Nephron (organoid): ENCODE measurements around the gene MTF2.
A peak's percentile ranks its signal among the peaks of the same experiment; 100 is the strongest.

Source experiments
- H3K27ac Mint-ChIP-seq, 3 experiments: 2 replicates each; pipeline ENCODE4 v1.8.0; 2020; ENCODE audit warnings: mixed read lengths in 3 of 3, mild to moderate bottlenecking in 2 of 3, moderate library complexity in 1 of 3
- H3K27me3 Mint-ChIP-seq: 2 replicates; pipeline ENCODE4 v1.8.0; 2021; ENCODE audit warnings: low read depth, mild to moderate bottlenecking, moderate library complexity, mixed read lengths
- H3K36me3 Mint-ChIP-seq: 2 replicates; pipeline ENCODE4 v1.8.0; 2020; ENCODE audit warnings: low read depth, mixed read lengths
- H3K4me1 Mint-ChIP-seq: 2 replicates; pipeline ENCODE4 v1.8.0; 2020; ENCODE audit warnings: mixed read lengths
- H3K4me3 Mint-ChIP-seq, 3 experiments: 2 replicates each; pipeline ENCODE4 v1.8.0; 2020; ENCODE audit warnings: mild to moderate bottlenecking in 3 of 3, mixed read lengths in 3 of 3, moderate library complexity in 2 of 3
- H3K9me3 Mint-ChIP-seq: 2 replicates; pipeline ENCODE4 v1.8.0; 2020; ENCODE audit warnings: mixed read lengths
- CTCF ChIP-seq, 3 experiments: fragments of 200-600 bp; sonication (generic); IDR thresholded peaks; one replicate each; pipeline ENCODE4 v1.5.0; 2021; ENCODE audit warnings: antibody characterized with exemption in 3 of 3; ENCODE audit not compliant: unreplicated experiment in 3 of 3

The MTF2 gene

DNA sequence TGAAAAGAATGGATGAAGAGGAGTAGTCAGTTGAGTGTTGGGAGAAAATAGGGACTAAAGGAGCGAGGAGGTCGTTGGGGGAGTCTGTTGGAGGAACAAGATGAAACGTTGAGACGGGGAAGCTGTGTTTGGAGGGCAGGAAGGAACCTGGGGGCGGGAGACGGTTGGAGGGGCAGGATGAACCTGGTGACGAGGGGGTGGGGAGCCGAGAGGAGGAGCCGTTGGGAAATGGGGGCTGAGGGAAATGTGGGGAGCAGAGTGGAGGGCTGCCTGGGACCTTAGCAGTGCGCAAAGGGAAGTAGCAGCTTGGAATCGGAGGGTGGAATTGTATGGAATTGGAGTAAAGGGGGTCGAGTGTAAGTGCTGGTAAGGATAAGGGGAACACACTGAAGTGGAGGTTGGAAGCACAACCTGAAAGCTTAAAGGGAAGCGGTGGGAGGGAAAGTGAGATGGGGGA lies 630 bp downstream of the MTF2 start:
- Mint-ChIP-seq H3K27ac (peak overlapping the region; percentile 98 to 100 (median 99)), H3K36me3 (peaks cover 29% of the 10 kb centered on the region), H3K27me3 (no peaks in the 10 kb centered on the region), H3K4me3 (peak overlapping the region; percentile 95 to 97 (median 97)), H3K9me3 (peaks cover 12% of the 10 kb centered on the region), H3K4me1 (peaks cover 10% of the 10 kb centered on the region)
- no peak for TF ChIP-seq CTCF (IDR thresholded peaks at IDR 0.05; ENCODE audit: unreplicated experiment in 3 of 3)

- Mint-ChIP-seq H3K4me3 (peak overlapping the region; percentile 95 to 97 (median 97)), H3K27me3 (no peaks in the 10 kb centered on the region), H3K36me3 (peaks cover 35% of the 10 kb centered on the region), H3K27ac (peak overlapping the region; percentile 98 to 100 (median 99)), H3K9me3 (peaks cover 12% of the 10 kb centered on the region), H3K4me1 (peaks cover 10% of the 10 kb centered on the region)
- peak; percentile 45 to 60 (median 58) for TF ChIP-seq CTCF (IDR thresholded peaks at IDR 0.05; ENCODE audit: unreplicated experiment in 3 of 3)
These were observed 1.2 kb downstream of the MTF2 start for GRCh38 chr1:93080179-93080823.

GRCh38 chr1:93081716-93082115 lies 2.6 kb downstream of the MTF2 start:
- H3K9me3 Mint-ChIP-seq: peaks cover 12% of the 10 kb centered on the region
- TF ChIP-seq CTCF (IDR thresholded peaks at IDR 0.05; ENCODE audit: unreplicated experiment in 3 of 3): no peak
- peaks cover 10% of the 10 kb centered on the region for H3K4me1 Mint-ChIP-seq
- no peaks in the 10 kb centered on the region for H3K27me3 Mint-ChIP-seq
- peaks cover 49% of the 10 kb centered on the region for H3K36me3 Mint-ChIP-seq
- H3K4me3 Mint-ChIP-seq: peak overlapping the region; percentile 95 to 97 (median 97)
- peak overlapping the region in 2 of 3 experiments; percentile 42 to 65 for H3K27ac Mint-ChIP-seq

DNA sequence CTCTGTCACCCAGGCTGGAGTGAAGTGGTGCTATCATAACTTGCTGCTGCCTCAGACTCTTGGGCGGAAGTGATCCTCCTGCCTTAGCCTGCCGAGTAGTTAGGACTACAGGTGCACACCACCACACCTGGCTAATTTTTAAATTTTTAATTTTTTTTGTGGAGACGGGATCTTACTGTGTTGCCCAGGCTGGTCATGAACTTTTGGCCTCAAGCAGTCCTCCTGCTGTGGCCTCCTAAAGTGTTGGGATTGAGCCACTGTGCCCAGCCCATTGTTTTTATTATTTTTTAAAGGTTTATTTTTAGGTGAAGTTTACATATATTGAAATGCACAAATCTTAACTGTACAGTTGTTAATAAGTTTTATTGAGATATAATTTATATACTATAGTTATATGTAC lies 3.2 kb downstream of the MTF2 start:
- no peak for TF ChIP-seq CTCF (IDR thresholded peaks at IDR 0.05; ENCODE audit: unreplicated experiment in 3 of 3)
- H3K27ac Mint-ChIP-seq: no peak overlapping the region
- peaks cover 12% of the 10 kb centered on the region for H3K9me3 Mint-ChIP-seq
- peaks cover 10% of the 10 kb centered on the region for H3K4me1 Mint-ChIP-seq
- peaks cover 52% of the 10 kb centered on the region for H3K36me3 Mint-ChIP-seq
- no peak overlapping the region for H3K4me3 Mint-ChIP-seq
- H3K27me3 Mint-ChIP-seq: no peaks in the 10 kb centered on the region

DNA sequence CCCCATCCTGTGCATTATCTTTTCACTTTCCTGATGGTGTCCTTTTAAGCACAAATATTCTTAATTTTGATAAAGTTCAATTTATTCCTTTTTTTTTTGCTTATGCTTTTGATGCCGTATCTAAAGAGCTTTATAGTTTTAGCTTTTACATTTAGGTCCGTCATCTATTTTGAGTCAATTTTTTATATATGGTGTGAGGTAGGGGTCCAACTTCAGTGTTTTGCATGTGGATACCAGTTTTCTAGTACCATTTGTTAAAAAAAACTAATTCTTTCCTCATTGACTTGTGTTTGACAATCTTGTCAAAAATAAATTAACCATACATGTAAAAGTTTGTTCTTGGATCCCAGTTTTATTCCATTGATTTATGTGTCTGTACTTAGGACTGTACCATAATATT lies 4.9 kb downstream of the MTF2 start:
- Mint-ChIP-seq H3K27ac (no peak overlapping the region), H3K4me1 (peaks cover 5% of the 10 kb centered on the region), H3K36me3 (peaks cover 61% of the 10 kb centered on the region), H3K4me3 (no peak overlapping the region), H3K27me3 (no peaks in the 10 kb centered on the region), H3K9me3 (peaks cover 12% of the 10 kb centered on the region)
- no peak for TF ChIP-seq CTCF (IDR thresholded peaks at IDR 0.05; ENCODE audit: unreplicated experiment in 3 of 3)

- TF ChIP-seq CTCF (IDR thresholded peaks at IDR 0.05; ENCODE audit: unreplicated experiment in 3 of 3): no peak
- no peak overlapping the region for H3K27ac Mint-ChIP-seq
- peaks cover 12% of the 10 kb centered on the region for H3K9me3 Mint-ChIP-seq
- no peak overlapping the region for H3K4me3 Mint-ChIP-seq
- peaks cover 76% of the 10 kb centered on the region for H3K36me3 Mint-ChIP-seq
- H3K27me3 Mint-ChIP-seq: no peaks in the 10 kb centered on the region
- H3K4me1 Mint-ChIP-seq: no peaks in the 10 kb centered on the region
These were observed 8.4 kb downstream of the MTF2 start for GRCh38 chr1:93087532-93087931.
